ENCODE results near the gene GALNT10. TPM values are rescaled to one million over a fixed set of nuclear protein-coding genes. Genes with fewer than 3 reads are reported as not detected.

Gene GALNT10
- total and polyA plus RNA-seq, 2 of the 8 experiments (the other 6 are each of a cell fraction or from before 2014, with no cell fraction given) = 4.6 to 15.5 TPM

- TF ChIP-seq CTBP2 (IDR thresholded peaks at IDR 0.05; ENCODE audit: borderline replicate concordance, insufficient read depth, insufficient read length, low read length) = no peak
- TF ChIP-seq SP2 (IDR thresholded peaks at IDR 0.05; ENCODE audit: low read length) = no peak
- TF ChIP-seq TBP (IDR thresholded peaks at IDR 0.05; ENCODE audit: low read depth, low read length) = no peak
- no peak for TF ChIP-seq E2F6 (IDR thresholded peaks at IDR 0.05)
Measured at GRCh38 chr5:154442801-154443200, 252.3 kb downstream of the GALNT10 start (continued).
